Effector memory CD4-positive, alpha-beta T cell (primary cell): ENCODE results near the gene TRPT1.
A peak's percentile ranks its signal among the peaks of the same experiment; 100 is the strongest.

Experiments used
- DNase-seq, 3 donors: peaks; one replicate each; pipeline ENCODE4 v3.0.0-alpha.2; 2020
- H3K27ac ChIP-seq: 2 replicates; pipeline ENCODE4 v1.7.0; 2013; ENCODE audit warnings: mild to moderate bottlenecking, low read length, moderate library complexity; ENCODE audit not compliant: insufficient read depth, poor library complexity, severe bottlenecking
- H3K27me3 ChIP-seq: replicated peaks from 2 replicates; pipeline ENCODE4 v1.7.0; 2013; ENCODE audit warnings: mild to moderate bottlenecking, low read length; ENCODE audit not compliant: insufficient read depth, control insufficient read depth, poor library complexity, severe bottlenecking
- H3K36me3 ChIP-seq: 2 replicates; pipeline ENCODE4 v1.7.0; 2013; ENCODE audit warnings: mild to moderate bottlenecking, low read length, moderate library complexity; ENCODE audit not compliant: control insufficient read depth, insufficient read depth
- H3K4me1 ChIP-seq: 2 replicates; pipeline ENCODE4 v1.7.0; 2013; ENCODE audit warnings: low read length, mild to moderate bottlenecking; ENCODE audit not compliant: control insufficient read depth, insufficient read depth, poor library complexity, severe bottlenecking
- H3K4me3 ChIP-seq: 2 replicates; pipeline ENCODE4 v1.7.0; 2013; ENCODE audit warnings: low read length, low read depth, mild to moderate bottlenecking; ENCODE audit not compliant: insufficient read depth, poor library complexity, severe bottlenecking
- H3K9me3 ChIP-seq: 2 replicates; pipeline ENCODE4 v1.7.0; 2013; ENCODE audit warnings: mild to moderate bottlenecking, low read length, moderate library complexity; ENCODE audit not compliant: control insufficient read depth
- total RNA-seq, 3 donors: gene quantifications; one replicate each; lab custom pipeline; 2026; lab: John Stamatoyannopoulos, UW

TRPT1 gene, protein sequence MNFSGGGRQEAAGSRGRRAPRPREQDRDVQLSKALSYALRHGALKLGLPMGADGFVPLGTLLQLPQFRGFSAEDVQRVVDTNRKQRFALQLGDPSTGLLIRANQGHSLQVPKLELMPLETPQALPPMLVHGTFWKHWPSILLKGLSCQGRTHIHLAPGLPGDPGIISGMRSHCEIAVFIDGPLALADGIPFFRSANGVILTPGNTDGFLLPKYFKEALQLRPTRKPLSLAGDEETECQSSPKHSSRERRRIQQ
- total RNA-seq: 9.2 to 14.9 (median 14.7) reads per million in 3 donors

GRCh38 chr11:64225608-64226506 is at the start of gene TRPT1, which contains the start of gene NUDT22:
TRPT1 (minus strand) TSS chr11:64226186; CDS start chr11:64225860, 326 bp downstream.
NUDT22 (plus strand) TSS chr11:64226274; CDS start chr11:64226653, 379 bp downstream.
- Histone ChIP-seq H3K27me3 (no peaks in the 10 kb centered on the region), H3K9me3 (no peaks in the 10 kb centered on the region), H3K4me1 (peaks cover 40% of the 10 kb centered on the region), H3K4me3 (peak within 1 kb of the TSS; percentile 80), H3K27ac (peak within 1 kb of the TSS; percentile 82), H3K36me3 (peaks cover 17% of the 10 kb centered on the region)
- DNase-seq: peak; percentile 78 to 84 (median 84)

- Histone ChIP-seq H3K27me3 (no peaks in the 10 kb centered on the region), H3K36me3 (peaks cover 4% of the 10 kb centered on the region), H3K4me3 (no peak overlapping the region), H3K9me3 (no peaks in the 10 kb centered on the region), H3K27ac (no peak overlapping the region), H3K4me1 (peaks cover 5% of the 10 kb centered on the region)
- DNase-seq: no peak
Measured at GRCh38 chr11:64275031-64275800, 49.2 kb upstream of the TRPT1 start.

DNA sequence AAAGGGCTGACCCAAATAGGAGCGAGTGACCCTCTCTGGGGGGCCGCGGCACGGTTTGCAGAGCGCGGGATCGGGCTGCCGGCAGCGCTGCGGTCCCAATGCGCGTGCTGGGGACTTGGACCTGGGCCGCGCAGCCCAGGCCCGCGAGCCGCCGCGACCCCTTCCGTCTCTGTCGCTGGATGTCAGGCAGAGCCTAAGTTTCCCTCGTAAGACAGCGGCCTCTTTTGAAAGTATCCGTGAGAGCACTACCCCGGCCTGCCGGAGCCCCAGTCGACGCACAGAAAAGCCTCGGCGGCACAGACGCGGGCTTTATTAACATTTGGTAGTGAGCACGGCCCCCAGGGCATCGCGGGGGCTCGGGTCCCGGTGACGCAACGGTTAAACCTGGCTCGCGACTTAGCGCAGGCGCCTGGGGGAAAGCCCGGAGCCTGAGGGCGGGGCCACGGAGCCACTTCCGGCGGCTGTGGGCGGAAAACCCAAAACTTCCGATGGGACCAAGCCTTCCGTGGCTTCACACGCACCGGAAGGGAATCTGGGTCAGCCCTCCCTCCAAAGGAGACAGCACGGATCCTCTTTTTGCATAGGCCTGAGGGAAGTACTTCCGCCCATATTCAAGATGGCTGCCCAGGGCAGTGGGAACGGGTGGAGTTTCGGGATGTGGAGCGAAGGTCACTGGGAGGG is 43.7 kb upstream of the TRPT1 start:
- Histone ChIP-seq H3K4me1 (peaks cover 12% of the 10 kb centered on the region), H3K27ac (peak overlapping the region; percentile 98), H3K4me3 (peak overlapping the region; percentile 61), H3K27me3 (no peaks in the 10 kb centered on the region), H3K9me3 (no peaks in the 10 kb centered on the region), H3K36me3 (no peaks in the 10 kb centered on the region)
- DNase-seq: peak; percentile 96 to 97 (median 97)

GRCh38 chr11:64268893-64269539 is 43.0 kb upstream of the TRPT1 start:
- H3K9me3 ChIP-seq: no peaks in the 10 kb centered on the region
- no peaks in the 10 kb centered on the region for H3K27me3 ChIP-seq
- no peak for DNase-seq
- H3K4me3 ChIP-seq: peak overlapping the region; percentile 61
- H3K27ac ChIP-seq: peak overlapping the region; percentile 98
- peaks cover 12% of the 10 kb centered on the region for H3K4me1 ChIP-seq
- H3K36me3 ChIP-seq: peaks cover under 1% of the 10 kb centered on the region

DNA sequence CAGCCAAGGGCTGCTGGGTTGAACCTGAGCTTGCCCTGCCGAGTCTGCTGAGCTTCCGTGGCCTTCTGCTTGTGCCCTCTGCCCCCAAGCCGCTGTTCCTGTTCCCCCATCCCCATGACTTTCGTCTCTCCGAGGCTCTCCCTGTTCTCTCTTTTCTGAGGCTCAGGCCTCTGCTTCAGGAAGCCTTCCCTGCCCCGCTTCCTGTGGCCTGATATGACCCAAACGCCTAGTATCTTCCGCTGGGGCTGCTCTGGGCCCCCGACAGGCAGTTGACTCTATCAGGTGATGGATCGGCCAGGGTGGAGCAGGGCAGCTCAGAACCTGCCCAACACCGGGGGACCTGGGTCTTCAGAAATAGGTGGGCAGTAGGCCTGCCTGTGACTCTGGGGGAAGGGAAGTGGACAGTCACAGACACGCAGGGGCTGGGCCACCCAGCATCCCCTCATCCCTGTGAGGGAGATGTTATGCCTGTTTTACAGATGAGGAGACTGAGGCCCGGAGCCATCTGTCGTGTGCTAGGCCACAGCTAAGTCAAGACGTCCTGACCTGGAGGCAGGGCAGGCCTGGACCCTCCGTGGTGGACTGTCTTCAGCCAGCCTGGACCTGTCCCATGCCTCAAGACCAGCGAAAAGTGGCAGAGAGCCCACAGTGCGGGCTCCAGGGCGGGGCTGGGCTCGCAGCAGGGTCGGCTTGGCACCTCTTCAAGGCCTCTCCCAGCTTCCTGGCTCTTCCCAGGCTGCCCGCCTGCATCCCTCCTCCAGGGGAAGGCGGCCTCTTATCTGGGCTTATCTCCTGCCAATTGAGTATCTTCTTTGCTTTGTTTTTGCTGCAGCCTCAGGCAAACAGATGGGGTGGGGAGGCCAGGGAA is 42.3 kb upstream of the TRPT1 start:
- Histone ChIP-seq H3K27ac (peak overlapping the region; percentile 98), H3K4me3 (peak overlapping the region; percentile 61), H3K27me3 (no peaks in the 10 kb centered on the region), H3K9me3 (no peaks in the 10 kb centered on the region), H3K36me3 (peaks cover 6% of the 10 kb centered on the region), H3K4me1 (peaks cover 12% of the 10 kb centered on the region)
- DNase-seq: no peak

DNA sequence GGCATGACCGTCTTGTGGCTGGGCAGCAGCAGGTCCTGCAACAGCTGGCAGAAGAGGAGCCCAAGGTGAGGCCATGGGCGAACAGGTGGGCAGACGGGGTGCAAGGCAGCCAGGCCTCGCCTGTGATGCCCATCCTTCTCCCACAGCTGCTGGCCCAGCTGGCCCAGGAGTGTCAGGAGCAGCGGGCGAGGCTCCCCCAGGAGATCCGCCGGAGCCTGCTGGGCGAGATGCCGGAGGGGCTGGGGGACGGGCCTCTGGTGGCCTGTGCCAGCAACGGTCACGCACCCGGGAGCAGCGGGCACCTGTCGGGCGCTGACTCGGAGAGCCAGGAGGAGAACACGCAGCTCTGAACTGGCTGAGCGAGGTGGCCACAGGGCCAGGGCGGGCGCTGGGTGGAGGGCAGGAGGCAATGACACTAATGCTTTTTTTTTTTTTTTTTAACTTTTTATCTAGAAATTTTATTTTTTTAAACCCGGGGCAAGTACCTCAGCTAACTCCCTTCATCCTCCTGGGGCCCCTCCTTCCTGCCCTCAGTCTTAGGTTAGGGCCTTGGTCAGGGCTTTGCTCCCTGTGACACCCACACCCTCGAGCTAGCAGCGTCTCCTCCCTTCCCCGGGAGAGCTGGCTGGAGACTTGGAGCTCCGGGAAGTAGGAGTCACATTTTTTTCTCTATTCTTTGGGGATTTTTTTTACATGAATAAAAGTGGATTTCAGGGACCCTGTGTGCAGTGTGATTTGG is 41.4 kb upstream of the TRPT1 start:
- Histone ChIP-seq H3K4me3 (no peak overlapping the region), H3K36me3 (peaks cover 6% of the 10 kb centered on the region), H3K4me1 (peaks cover 12% of the 10 kb centered on the region), H3K27ac (no peak overlapping the region), H3K9me3 (no peaks in the 10 kb centered on the region), H3K27me3 (no peaks in the 10 kb centered on the region)
- no peak for DNase-seq

GRCh38 chr11:64266339-64266738 is 40.4 kb upstream of the TRPT1 start:
- no peak overlapping the region for H3K27ac ChIP-seq
- H3K36me3 ChIP-seq: peaks cover 6% of the 10 kb centered on the region
- no peaks in the 10 kb centered on the region for H3K9me3 ChIP-seq
- DNase-seq: no peak
- no peak overlapping the region for H3K4me3 ChIP-seq
- peaks cover 8% of the 10 kb centered on the region for H3K4me1 ChIP-seq
- no peaks in the 10 kb centered on the region for H3K27me3 ChIP-seq
